SW 1271 (cell line): Measurements from ENCODE around the gene KRT85.
A peak's percentile ranks its signal among the peaks of the same experiment; 100 is the strongest.
"Not testable (repeated sequence)": the region's sequence is repeated elsewhere in the genome, so short reads cannot be mapped to it uniquely, and the experiment has no call there.

ENCODE experiments used
- DNase-seq, 2 experiments: peaks; one replicate each; lab custom pipeline; 2025; lab: John Stamatoyannopoulos, UW

KRT85 gene

GRCh38 chr12:52349196-52349595 lies 18.1 kb downstream of the KRT85 start:
- DNase-seq, result no peak

DNA sequence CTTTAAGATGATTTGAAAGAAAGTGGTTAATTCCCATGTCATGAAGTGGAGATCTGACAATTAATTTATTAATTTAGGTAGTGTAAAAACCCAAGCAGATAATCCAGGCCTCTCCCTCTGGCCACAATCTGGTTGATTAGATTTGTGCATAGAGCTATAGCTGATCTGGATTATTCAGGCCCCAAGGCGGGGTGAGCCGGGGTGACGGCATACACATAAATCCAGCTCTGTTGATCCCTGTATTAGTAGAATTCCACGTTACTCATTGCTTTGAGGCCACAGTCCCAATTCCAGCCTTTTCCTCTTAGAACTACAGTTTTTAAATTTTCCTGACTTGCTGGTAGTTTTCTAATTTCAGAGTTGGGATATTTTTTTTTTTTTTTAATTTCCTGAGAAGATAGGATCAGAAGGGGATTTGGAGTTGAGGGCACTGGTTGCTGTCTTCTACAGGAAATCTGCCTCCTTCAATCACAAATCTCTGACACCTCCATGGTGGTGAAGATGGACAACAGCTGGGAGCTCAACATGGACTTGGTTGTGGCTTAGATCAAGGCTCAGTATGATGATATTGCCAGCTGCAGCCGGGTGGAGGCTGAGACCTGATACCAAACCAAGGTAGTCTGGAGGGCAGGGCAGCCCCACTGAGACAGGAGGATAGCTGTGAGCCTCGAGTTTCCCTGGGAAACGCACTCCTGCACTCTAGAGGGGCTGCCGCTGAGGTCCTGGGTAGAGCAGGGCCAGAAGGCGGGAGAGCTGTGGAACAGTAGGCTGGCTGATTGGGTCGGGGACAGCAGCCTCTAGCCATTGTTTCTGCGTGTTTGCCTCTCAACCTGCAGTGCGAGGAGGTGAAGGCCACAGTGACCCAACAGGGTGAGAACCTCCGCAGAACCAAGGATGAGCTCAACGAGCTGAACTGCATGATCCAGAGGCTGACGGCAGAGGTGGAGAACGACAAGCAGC lies 19.4 kb downstream of the KRT85 start:
- DNase-seq, result no peak

GRCh38 chr12:52347016-52347415 lies 20.3 kb downstream of the KRT85 start:
- DNase-seq, result no peak

- DNase-seq, result no peak
These were observed 20.7 kb downstream of the KRT85 start for GRCh38 chr12:52346593-52346992.

DNA sequence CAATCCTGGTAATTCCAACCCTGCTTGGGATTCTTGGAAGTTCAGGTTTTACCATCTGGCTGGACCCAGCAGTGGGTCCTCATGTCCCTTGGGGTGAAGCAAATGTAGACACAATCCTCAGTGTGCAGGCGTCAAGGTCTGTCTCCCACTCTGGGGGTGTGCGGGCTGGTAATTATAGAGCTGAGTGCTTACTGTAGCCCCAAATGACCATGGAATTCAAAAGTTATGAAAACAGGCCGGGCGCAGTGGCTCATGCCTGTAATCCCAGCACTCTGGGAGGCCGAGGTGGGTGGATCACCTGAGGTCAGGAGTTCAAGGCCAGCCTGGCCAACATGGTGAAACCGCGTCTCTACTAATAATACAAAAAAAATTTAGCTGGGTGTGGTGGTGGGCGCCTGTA lies 22.2 kb downstream of the KRT85 start:
- DNase-seq, result not testable (repeated sequence)

GRCh38 chr12:52344111-52344510 lies 23.2 kb downstream of the KRT85 start:
- no peak for DNase-seq

DNA sequence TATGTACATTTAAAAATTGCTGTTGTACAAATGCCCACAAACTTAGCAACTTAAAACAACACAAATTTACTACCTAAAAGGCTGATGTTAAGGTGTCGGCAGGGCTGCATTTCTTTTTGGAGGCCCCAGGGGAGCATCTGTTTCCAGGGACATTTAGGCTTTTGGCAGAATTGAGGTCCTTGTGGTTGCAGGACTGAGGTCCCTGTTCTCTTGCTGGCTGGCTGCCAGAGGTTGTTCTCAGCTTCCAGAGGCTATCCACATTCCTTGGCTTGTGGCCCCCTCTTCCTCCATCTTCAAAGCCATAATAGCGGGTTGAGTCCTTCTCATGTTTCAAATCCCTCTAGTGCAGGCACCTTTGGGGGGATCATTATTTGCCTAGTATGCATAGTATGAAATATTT lies 23.7 kb downstream of the KRT85 start:
- no peak for DNase-seq

GRCh38 chr12:52342781-52343490 lies 24.3 kb downstream of the KRT85 start:
- no peak for DNase-seq

DNA sequence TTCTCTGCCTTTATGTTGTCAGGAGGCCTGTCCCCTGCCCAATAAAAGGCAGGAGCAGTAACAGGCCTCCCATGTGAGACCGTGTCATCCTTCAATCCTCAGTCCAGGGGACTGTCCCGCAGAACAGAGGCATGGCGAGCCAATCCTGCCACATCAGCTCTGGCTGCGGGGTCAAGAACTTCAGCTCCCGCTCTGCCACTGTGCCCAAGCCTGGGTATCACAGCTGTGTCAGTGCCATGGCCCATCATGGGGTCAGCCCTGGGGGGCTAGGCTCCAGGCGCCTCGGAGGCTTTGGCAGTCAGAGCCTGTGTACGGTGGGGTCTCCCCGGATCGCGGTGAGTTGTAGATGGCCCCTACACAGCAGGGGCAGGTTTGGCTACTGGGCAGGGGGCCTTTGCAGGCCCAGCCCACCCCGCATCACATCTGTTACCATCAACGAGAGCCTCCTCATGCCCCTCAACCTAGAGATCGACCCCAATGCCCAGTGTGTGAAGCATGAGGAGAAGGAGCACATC lies 26.2 kb downstream of the KRT85 start:
- DNase-seq, result no peak

- no peak for DNase-seq
These were observed 28.9 kb downstream of the KRT85 start for GRCh38 chr12:52338241-52338960.

GRCh38 chr12:52337054-52337453 lies 30.2 kb downstream of the KRT85 start:
- DNase-seq, result no peak

DNA sequence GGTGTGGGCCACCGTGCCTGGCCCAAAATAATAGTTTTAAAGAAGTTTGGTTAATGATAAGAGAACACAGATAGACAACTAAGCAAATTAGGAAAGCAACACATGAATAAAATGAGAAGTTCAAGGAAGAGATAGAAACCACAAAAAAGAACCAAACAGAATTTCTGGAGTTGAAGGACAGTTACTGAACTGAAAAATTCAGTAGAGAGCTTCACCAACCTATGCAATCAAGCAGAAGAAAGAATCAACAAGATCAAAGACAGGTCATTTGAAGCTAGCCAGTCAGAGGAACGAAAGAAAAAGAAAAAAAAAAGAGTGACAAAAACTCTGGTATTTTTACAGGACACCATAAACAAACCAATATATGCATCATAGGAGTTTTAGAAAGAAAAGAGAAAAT lies 30.6 kb downstream of the KRT85 start:
- no peak for DNase-seq

DNA sequence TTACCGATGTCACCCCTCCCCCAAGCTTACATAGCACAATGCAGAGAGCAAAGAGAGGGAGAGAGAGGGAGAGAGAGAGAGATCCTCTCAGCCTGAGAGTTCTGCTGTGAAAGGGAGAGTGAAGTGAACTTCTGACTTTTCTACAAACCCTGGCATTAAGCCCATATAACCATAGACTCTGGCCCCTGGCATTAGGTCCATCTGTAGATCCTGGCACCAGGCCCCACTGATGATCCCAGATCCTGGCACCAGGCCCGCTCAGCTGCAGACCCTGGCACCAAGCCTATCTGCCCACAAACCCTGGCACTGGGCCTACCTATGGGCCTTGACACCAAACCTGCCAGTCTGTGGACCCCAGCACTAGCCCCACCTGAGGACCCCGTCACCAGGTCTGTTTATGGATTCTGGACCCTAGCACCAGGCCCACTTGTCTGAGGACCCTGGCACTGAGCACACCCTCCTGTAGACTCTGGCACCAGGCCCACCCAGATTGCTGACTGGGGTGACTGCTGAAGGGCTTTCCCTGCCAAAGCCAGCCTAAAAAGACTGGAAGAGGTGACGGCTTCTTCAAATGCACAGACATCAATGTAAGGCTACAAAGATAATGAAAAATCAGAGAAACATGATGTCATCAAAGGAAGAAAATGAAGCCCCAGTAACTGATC lies 31.6 kb downstream of the KRT85 start:
- DNase-seq, result no peak

GRCh38 chr12:52334185-52334584 lies 33.1 kb downstream of the KRT85 start:
- DNase-seq, result no peak

DNA sequence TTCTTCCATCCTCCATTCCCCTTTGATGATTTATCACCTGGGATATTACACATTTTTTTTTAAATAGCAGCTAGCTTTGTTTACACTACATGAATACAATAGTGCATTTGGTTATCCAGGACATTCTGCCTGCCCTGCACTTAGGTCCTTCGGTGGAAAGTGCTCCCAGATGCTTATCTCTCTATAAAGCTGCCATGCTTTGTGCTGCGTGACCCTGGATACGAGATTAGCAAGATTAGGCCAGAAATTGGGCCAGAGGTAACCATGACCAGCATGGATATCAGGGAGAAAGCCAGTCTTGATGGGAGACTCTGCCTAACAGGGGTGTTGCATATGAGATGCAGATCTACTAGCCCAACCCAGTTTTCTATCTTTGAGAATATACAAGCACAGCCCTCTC lies 34.0 kb downstream of the KRT85 start:
- no peak for DNase-seq

- no peak for DNase-seq
These were observed 34.9 kb downstream of the KRT85 start for GRCh38 chr12:52332381-52332780.

GRCh38 chr12:52331833-52332232 lies 35.4 kb downstream of the KRT85 start:
- no peak for DNase-seq

- DNase-seq, result no peak
These were observed 36.2 kb downstream of the KRT85 start for GRCh38 chr12:52331039-52331438.

GRCh38 chr12:52327830-52328500 lies 39.3 kb downstream of the KRT85 start:
- no peak for DNase-seq

- peak; percentile 84 to 95 for DNase-seq
These were observed 40.0 kb downstream of the KRT85 start for GRCh38 chr12:52327052-52327829.

DNA sequence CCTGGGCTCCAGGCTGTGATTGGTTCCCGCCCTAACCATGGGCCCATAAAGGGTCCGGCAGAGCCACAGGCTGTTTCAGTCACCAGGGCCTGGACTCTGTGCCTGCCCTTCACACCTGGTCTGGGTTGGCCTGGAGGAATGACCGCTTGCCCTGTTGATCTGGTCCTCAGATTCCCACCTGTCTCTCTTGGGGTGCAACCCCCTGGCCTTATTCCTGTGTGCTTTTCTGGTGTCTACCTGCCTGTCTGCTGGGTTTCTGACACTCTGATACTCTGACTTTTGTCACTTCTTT lies 43.2 kb downstream of the KRT85 start:
- DNase-seq, result no peak
